GM23248 (cell line): ENCODE data around the gene ZNF263. TPM values are rescaled to one million over a fixed set of nuclear protein-coding genes. Genes with fewer than 3 reads are reported as not detected.

Source experiments
- DNase-seq: peaks from one replicate; pipeline ENCODE4 v3.0.0-alpha.2; 2015
- H2AFZ ChIP-seq: fragments of 200-600 bp; sonication (generic); 2 replicates; pipeline ENCODE4 v1.6.1; 2016; ENCODE audit warnings: antibody characterized with exemption
- H3F3A ChIP-seq: fragments of 200-600 bp; sonication (generic); 2 replicates; pipeline ENCODE4 v1.6.1; 2016; ENCODE audit warnings: mild to moderate bottlenecking, antibody characterized with exemption, mixed run types; ENCODE audit not compliant: insufficient read depth
- H3K27ac ChIP-seq: fragments of 200-600 bp; sonication (generic); 2 replicates; pipeline ENCODE4 v1.5.1; 2016; ENCODE audit warnings: mild to moderate bottlenecking
- H3K27me3 ChIP-seq: fragments of 200-600 bp; sonication (generic); replicated peaks from 2 replicates; pipeline ENCODE4 v1.6.1; 2016; ENCODE audit warnings: mild to moderate bottlenecking; ENCODE audit not compliant: insufficient read depth
- H3K36me3 ChIP-seq: fragments of 200-600 bp; sonication (generic); 2 replicates; pipeline ENCODE4 v1.6.1; 2016; ENCODE audit warnings: low read depth, mild to moderate bottlenecking
- H3K4me1 ChIP-seq: fragments of 200-600 bp; sonication (generic); 2 replicates; pipeline ENCODE4 v1.6.1; 2016; ENCODE audit warnings: mild to moderate bottlenecking; ENCODE audit not compliant: insufficient read depth
- H3K4me2 ChIP-seq: fragments of 200-600 bp; sonication (generic); one replicate; pipeline ENCODE4 v1.6.1; 2016; ENCODE audit warnings: mild to moderate bottlenecking; ENCODE audit not compliant: unreplicated experiment
- H3K4me3 ChIP-seq: fragments of 200-600 bp; sonication (generic); 2 replicates; pipeline ENCODE4 v1.5.1; 2016; ENCODE audit warnings: mild to moderate bottlenecking
- H3K79me2 ChIP-seq: fragments of 200-600 bp; sonication (generic); 2 replicates; pipeline ENCODE4 v1.6.1; 2016; ENCODE audit warnings: mild to moderate bottlenecking; ENCODE audit not compliant: insufficient read depth
- H3K9ac ChIP-seq: fragments of 200-600 bp; sonication (generic); 2 replicates; pipeline ENCODE4 v1.6.1; 2016; ENCODE audit warnings: mild to moderate bottlenecking
- H3K9me2 ChIP-seq: fragments of 200-600 bp; sonication (generic); 2 replicates; pipeline ENCODE4 v1.6.1; 2016; ENCODE audit warnings: mixed run types, mild to moderate bottlenecking, moderate library complexity; ENCODE audit not compliant: insufficient read depth
- H3K9me3 ChIP-seq: fragments of 200-600 bp; sonication (generic); one replicate; pipeline ENCODE4 v1.6.1; 2017; ENCODE audit warnings: low read depth
- H4K20me1 ChIP-seq: fragments of 200-600 bp; sonication (generic); 2 replicates; pipeline ENCODE4 v1.6.0; 2016; ENCODE audit not compliant: insufficient read depth
- EZH2 ChIP-seq: fragments of 200-600 bp; sonication (generic); IDR thresholded peaks from 2 replicates; pipeline ENCODE4 v1.6.1; 2018; ENCODE audit warnings: antibody characterized with exemption, mild to moderate bottlenecking; ENCODE audit not compliant: insufficient read depth, poor library complexity, severe bottlenecking
- EZH2phosphoT487 ChIP-seq: fragments of 200-600 bp; sonication (generic); IDR thresholded peaks from 2 replicates; pipeline ENCODE4 v1.6.1; 2018; ENCODE audit warnings: antibody characterized with exemption, moderate library complexity, mild to moderate bottlenecking, low read depth; ENCODE audit not compliant: insufficient read depth
- WGBS, 2 experiments: methylation state at CpG; one replicate each; pipeline ENCODE4 v1.1.6; 2015 to 2017; ENCODE audit warnings: low lambda C conversion rate in 2 of 2, low coverage in 1 of 2; ENCODE audit errors: missing lambda C conversion rate in 2 of 2; 5-methylcytosine and 5-hydroxymethylcytosine counted together
- in situ Hi-C: fragments of 300-500 bp; cut with MboI; formaldehyde crosslinking; loops from 2 replicates; pipeline ENCODE4 v1.15.0; 2020
- polyA plus RNA-seq: library from polyadenylated mRNA; unstranded; fragments of >200 nt; fragmentation: Nextera tagmentation; extraction: Ambion mirVana; gene quantifications from 2 replicates; pipeline ENCODE4 v1.2.1, GENCODE V29; 2016
- total RNA-seq: library from RNA; depleted of rRNA; stranded (reverse); fragments of >200 nt; shearing (Covaris generic); gene quantifications from 2 replicates; pipeline ENCODE4 v1.2.3, GENCODE V29; 2014

Gene ZNF263
- total and polyA plus RNA-seq, 2 experiments from 2014 or later: 22.1 to 55.7 TPM

DNA sequence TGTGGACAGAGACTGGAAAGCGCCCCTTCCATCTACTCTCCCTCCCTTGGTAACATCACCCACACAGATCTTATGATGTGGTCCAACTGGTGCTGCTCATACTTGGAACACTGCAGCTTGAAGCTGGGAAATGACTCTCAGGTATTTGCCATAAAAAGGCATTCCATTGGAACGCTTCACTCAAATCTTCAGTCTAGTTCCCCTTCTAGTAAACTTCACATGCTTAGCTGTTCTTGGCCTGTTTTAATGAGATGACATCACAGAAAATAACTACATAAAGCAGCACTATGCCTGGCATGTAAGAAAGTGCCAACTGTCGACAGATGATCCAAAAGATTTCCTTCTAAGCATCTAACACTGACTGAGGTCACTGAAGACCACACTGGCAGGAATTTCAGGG lies 9.3 kb downstream of the ZNF263 start:
- DNase-seq: peak; percentile 74
- Histone ChIP-seq H3K36me3 (peaks cover 44% of the 10 kb centered on the region), H3K27me3 (no peaks in the 10 kb centered on the region), H3K27ac (peak overlapping the region; percentile 68), H3F3A (peaks cover 24% of the 10 kb centered on the region), H2AFZ (no peak overlapping the region), H3K4me2 (no peak overlapping the region), H3K9ac (no peak overlapping the region), H3K4me3 (no peak overlapping the region), H3K79me2 (peaks cover 96% of the 10 kb centered on the region), H3K9me2 (no peaks in the 10 kb centered on the region), H3K4me1 (peaks cover 3% of the 10 kb centered on the region; the same call in 1 of the 2 replicates), H4K20me1 (no peaks in the 10 kb centered on the region), H3K9me3 (no peaks in the 10 kb centered on the region)
- TF ChIP-seq EZH2 (no peak), EZH2phosphoT487 (no peak)
- in situ Hi-C loops: no loop called here
- 91 to 94% methylated on average over 3 of the region's 3 CpGs for WGBS, 2 experiments

DNA sequence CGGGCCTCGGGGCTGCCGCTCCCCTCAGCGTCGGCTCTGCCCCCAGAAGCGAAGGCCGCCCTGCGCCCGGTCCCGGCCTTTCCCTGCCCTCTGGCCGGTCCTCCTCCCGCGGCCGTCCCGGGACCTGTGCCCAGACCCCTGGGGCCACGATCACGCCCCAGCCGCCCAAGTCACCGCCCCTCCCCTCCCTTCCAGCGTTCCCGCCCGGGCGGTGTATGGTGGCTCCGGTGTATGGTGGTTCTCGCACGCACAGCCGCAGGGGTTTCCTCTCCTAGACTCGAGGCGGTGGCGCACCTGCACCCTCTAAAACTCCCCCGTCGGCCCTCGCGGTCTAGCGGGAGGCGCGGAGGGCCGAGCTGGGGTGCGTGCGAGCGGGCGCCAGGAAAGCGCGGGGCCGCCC lies 11.9 kb downstream of the ZNF263 start:
- Histone ChIP-seq H3K4me1 (peaks cover 3% of the 10 kb centered on the region; the same call in 1 of the 2 replicates), H3K9me2 (no peaks in the 10 kb centered on the region), H3K4me3 (no peak overlapping the region), H3K9me3 (no peaks in the 10 kb centered on the region), H2AFZ (no peak overlapping the region), H3K9ac (no peak overlapping the region), H3K36me3 (peaks cover 39% of the 10 kb centered on the region), H3K27me3 (no peaks in the 10 kb centered on the region), H3K27ac (no peak overlapping the region), H3K4me2 (no peak overlapping the region), H3F3A (peaks cover 33% of the 10 kb centered on the region), H3K79me2 (peaks cover 96% of the 10 kb centered on the region), H4K20me1 (no peaks in the 10 kb centered on the region)
- TF ChIP-seq EZH2phosphoT487 (no peak), EZH2 (no peak)
- 42 to 50% methylated on average over 27 to 45 of the region's 45 CpGs for WGBS, 2 experiments
- no peak for DNase-seq
- in situ Hi-C loops: no loop called here

DNA sequence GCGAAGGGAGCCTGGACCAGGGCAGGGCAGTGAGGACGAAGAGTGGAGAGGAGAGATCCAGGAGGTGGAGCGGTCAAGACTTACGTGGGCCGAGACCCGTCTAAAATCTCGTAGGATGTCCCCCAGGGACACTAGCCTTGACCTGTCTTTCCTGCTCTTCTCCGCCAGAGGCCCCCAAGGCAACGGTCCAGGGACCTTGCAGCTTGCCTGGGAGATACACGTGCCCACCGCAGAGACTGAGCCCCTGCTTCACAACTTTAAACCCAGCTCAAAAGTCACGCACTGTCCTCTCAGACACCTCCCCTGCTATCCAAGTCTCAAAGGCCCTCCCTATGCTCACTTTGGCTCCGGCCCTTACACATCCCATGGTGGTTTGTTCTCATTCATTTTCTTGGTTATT lies 12.5 kb downstream of the ZNF263 start:
- no peak overlapping the region for H2AFZ ChIP-seq
- no peak overlapping the region for H3K4me2 ChIP-seq
- no peaks in the 10 kb centered on the region for H4K20me1 ChIP-seq
- H3K79me2 ChIP-seq: peaks cover 96% of the 10 kb centered on the region
- peaks cover 3% of the 10 kb centered on the region; the same call in 1 of the 2 replicates for H3K4me1 ChIP-seq
- peaks cover 33% of the 10 kb centered on the region for H3F3A ChIP-seq
- DNase-seq: no peak
- H3K9me3 ChIP-seq: no peaks in the 10 kb centered on the region
- H3K36me3 ChIP-seq: peaks cover 33% of the 10 kb centered on the region; the same call in 1 of the 2 replicates
- TF ChIP-seq EZH2: no peak
- TF ChIP-seq EZH2phosphoT487: no peak
- no peaks in the 10 kb centered on the region for H3K9me2 ChIP-seq
- WGBS, 2 experiments: 81 to 85% methylated on average over 13 of the region's 13 CpGs
- no peak overlapping the region for H3K27ac ChIP-seq
- no peak overlapping the region for H3K9ac ChIP-seq
- no peak overlapping the region for H3K4me3 ChIP-seq
- no peaks in the 10 kb centered on the region for H3K27me3 ChIP-seq
- in situ Hi-C loops: no loop called here

GRCh38 chr16:3304370-3304769 lies 21.1 kb downstream of the ZNF263 start:
- H4K20me1 ChIP-seq: no peaks in the 10 kb centered on the region
- no peaks in the 10 kb centered on the region for H3K9me2 ChIP-seq
- peaks cover 7% of the 10 kb centered on the region for H3K4me1 ChIP-seq
- H3K36me3 ChIP-seq: peaks cover 51% of the 10 kb centered on the region
- H3K27me3 ChIP-seq: no peaks in the 10 kb centered on the region
- peaks cover 9% of the 10 kb centered on the region for H3K9me3 ChIP-seq
- peak overlapping the region; percentile 85 for H3K4me3 ChIP-seq
- in situ Hi-C loops: no loop called here
- peak; percentile 32 for DNase-seq
- H3K79me2 ChIP-seq: peaks cover 88% of the 10 kb centered on the region
- peak overlapping the region; percentile 83 for H2AFZ ChIP-seq
- H3K27ac ChIP-seq: peak overlapping the region; percentile 92
- peaks cover 10% of the 10 kb centered on the region for H3F3A ChIP-seq
- H3K4me2 ChIP-seq: peak overlapping the region; percentile 91
- TF ChIP-seq EZH2phosphoT487 (no peak), EZH2 (no peak)
- WGBS, 2 experiments: 80 to 85% methylated on average over 4 of the region's 4 CpGs
- peak overlapping the region; percentile 91 for H3K9ac ChIP-seq
